Urothelium cell line (cell line): ENCODE measurements around the gene DOK6.

Source experiments
- DNase-seq: peaks from one replicate; pipeline ENCODE4 v3.0.0; 2011; ENCODE audit warnings: low spot score, mixed read lengths
- FAIRE-seq: peaks from 2 replicates; lab custom pipeline; 2011; peaks lifted over from hg19 to GRCh38; lab: Jason Lieb, UNC

DOK6 gene

GRCh38 chr18:69529151-69529550 lies 128.5 kb downstream of the DOK6 start:
- no peak for DNase-seq
- no peak for FAIRE-seq

GRCh38 chr18:69531973-69532372 lies 131.3 kb downstream of the DOK6 start:
- DNase-seq (no peak), FAIRE-seq (no peak)

DNA sequence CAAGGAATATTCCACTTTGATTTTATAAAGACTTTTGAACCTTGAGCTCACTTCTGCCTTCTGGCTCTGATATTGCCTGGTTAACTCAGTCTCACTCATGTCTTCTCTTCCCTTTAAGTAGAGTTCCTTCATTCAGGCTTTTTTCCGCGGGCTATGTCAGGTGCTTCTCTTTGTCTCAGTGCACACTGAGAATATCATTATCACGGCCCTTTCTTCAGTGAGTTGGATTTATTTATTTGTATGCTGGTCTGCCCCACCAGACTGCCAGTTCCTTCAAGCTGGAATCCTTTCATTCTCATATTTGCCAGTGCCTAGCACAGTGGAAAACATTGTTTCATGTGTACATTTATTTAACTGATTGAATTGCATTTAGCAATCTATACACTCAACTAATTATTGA lies 136.5 kb downstream of the DOK6 start:
- DNase-seq = no peak
- FAIRE-seq = no peak

DNA sequence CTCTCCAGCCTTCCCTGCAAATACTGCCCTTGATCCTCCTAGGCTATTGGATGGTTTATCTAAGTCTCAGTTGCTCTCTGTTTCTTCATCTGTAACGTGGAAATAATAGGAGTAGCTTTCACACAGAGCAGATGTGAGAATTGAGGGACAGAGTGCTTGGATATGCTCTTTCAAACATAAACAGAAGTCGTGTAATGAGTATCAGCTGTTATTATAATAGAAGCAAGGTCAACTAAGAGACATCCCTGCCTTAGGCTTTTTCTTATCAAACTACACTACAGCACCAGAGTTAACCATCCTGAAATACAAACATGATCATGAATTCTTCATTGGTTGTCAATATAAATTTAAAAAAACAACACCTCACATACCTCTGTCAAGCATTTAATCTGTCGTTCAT lies 138.2 kb downstream of the DOK6 start:
- no peak for FAIRE-seq
- no peak for DNase-seq

DNA sequence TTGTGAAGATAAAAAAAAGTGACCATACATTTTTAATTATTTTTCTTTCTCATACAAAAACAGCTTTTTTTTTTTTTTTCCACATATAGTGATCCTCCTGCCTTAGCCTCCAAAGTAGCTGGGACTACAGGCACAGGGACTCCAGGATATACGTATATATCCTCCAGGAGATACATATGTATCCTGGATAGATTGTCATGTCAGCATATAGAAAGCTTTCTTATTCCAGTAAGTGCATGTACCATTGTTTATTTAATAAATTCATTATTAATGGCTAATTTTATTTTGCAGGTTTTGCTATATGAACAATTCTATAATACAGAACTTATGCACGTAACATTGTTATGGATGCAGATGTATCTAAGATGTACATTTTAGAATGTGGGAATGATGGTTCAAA lies 138.7 kb downstream of the DOK6 start:
- FAIRE-seq = no peak
- no peak for DNase-seq

GRCh38 chr18:69556228-69556627 lies 155.5 kb downstream of the DOK6 start:
- DNase-seq = no peak
- FAIRE-seq = no peak

GRCh38 chr18:69557282-69557681 lies 156.6 kb downstream of the DOK6 start:
- DNase-seq (no peak), FAIRE-seq (no peak)

DNA sequence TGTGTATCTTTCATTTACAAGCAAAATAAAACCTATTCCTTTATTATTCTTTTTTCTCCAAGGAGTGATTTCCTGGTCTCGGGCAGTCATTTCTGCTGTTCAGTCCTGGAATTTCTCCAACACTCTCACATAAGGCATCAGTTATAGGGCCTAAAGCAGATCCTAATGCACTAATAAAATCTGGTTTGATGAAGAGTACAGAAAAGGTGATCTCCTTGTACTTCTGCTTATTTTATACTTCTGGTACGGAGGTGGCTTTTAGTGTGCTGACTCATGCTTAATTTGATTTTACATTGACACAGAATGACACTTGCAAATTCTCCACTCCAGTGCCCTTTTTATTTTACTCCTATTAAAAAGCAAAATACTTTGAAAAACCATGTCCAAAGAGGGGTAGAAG lies 157.4 kb downstream of the DOK6 start:
- FAIRE-seq (no peak), DNase-seq (no peak)

GRCh38 chr18:69559604-69560003 lies 158.9 kb downstream of the DOK6 start:
- DNase-seq (no peak), FAIRE-seq (no peak)

DNA sequence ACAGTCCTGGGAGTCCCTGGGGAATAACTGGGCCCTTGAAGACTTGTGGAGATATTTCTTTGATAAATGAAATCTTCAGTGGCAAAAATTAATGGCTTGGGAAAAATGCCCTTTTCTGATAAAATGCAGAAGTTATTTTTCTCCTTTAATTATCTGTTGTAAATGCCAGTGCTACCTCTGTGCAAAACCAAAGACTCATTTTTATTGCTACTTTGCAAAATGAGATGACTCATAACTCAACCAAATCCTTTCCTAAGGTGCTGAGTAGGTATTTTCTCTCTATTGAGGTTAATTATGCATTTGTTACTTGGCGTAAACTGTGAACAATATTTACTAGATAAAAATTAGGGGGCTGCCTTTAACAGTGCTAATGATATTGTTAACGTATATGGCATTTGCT lies 163.9 kb downstream of the DOK6 start:
- FAIRE-seq (no peak), DNase-seq (no peak)

- FAIRE-seq (no peak), DNase-seq (no peak)
Measured at GRCh38 chr18:69567813-69568488, 167.3 kb downstream of the DOK6 start.

DNA sequence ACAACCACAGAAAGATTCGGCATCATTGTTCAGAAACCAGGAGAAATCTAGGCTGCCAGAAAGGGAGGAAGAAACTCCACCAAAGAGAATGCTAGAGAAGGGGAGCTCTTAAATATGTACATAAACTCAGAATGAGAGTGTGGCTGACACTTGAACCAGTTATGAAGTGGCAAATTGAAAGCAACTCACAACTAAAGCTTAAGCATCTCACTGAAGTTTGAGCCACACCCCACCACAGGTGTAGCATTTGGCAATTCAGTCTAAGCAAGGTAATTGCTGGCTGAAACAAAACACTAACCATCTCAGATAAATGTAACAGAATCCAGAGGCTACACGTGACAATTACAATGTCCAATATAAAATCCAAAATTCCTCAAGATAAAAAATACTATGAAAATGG lies 168.4 kb downstream of the DOK6 start:
- DNase-seq = no peak

DNA sequence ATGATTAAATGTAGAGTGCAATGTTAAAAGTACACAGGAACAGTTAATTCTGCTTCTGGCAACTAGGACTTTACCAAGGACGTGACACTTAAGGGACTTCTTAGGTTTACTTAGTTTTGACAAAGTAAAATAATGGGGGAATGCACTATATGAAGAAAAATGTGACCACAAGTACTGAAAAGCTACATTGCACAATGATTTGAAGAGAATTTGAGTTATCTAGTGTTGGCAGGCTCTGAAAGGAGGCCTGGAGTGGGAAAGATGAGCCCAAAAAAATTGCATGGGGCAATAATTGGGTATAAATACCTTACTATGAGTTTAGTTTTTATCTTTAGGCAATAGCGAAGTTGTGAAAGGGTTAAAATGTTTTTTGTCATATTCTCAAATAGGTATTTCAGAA lies 173.7 kb downstream of the DOK6 start:
- FAIRE-seq = no peak
- no peak for DNase-seq

More for the DNA sequence above, 168.4 kb downstream of the DOK6 start:
- FAIRE-seq = no peak

DNA sequence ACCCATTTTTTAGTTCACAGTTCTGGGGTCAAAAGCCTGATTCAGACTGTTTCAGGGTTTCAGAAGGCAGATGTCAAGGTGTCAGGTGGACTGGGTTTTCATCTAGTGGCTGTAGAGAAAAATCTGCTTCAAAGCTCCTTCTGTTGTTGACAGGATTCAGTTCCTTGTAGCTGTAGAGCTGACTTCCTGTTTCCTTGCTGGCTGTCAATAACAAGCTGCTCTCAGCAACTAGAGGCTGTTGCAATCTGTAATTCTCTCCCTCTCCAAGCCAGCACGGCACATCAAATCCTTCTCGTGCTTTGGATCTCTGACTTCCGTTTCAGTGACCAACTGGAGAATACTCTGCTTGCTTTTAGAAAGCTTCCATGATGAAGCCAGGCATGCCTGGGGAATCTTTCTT lies 179.4 kb downstream of the DOK6 start:
- DNase-seq = no peak
- no peak for FAIRE-seq

DNA sequence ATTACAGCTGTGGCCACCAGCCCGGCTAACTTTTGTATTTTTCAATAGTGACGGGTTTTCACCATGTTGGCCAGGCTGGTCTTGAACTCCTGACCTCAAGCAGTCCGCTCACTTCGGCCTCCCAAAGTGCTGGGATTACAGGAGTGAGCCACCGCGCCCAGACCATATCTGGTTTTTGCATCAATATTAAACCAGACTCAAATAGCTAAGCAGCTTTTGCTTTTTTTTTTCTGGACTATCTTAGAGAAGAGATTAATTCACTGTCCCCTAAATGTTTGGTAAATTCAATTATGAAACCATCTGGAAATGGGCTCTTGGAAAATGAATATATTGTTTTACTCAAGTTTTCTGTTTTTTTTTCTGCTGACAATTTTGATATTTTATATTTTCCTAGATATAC lies 183.7 kb downstream of the DOK6 start:
- DNase-seq (no peak), FAIRE-seq (no peak)

DNA sequence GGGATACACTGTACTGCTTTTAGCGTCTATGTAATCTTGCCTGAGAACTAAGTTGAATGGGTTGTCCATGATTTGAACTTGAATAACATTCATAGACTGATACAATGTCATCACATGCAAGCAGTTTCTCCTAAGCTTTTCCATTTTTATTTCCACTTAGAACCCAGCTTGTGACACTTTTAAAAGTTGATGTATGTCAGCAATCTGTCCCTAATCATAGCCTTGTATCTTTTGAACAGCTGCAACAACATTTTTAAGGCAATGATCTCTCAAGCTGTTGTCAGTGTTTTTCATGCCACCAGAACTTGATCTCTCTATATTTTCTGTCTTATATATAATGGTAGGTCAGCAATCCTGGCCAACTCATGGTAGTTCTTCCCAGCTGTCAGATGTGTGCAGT lies 185.0 kb downstream of the DOK6 start:
- no peak for FAIRE-seq
- no peak for DNase-seq

GRCh38 chr18:69586537-69586936 lies 185.8 kb downstream of the DOK6 start:
- DNase-seq (no peak), FAIRE-seq (no peak)

GRCh38 chr18:69588301-69588700 lies 187.6 kb downstream of the DOK6 start:
- FAIRE-seq = no peak
- DNase-seq = no peak

GRCh38 chr18:69590150-69590549 lies 189.5 kb downstream of the DOK6 start:
- no peak for FAIRE-seq

GRCh38 chr18:69596345-69596744 lies 195.7 kb downstream of the DOK6 start:
- FAIRE-seq = no peak
- no peak for DNase-seq

More at GRCh38 chr18:69590150-69590549, 189.5 kb downstream of the DOK6 start:
- DNase-seq = no peak

DNA sequence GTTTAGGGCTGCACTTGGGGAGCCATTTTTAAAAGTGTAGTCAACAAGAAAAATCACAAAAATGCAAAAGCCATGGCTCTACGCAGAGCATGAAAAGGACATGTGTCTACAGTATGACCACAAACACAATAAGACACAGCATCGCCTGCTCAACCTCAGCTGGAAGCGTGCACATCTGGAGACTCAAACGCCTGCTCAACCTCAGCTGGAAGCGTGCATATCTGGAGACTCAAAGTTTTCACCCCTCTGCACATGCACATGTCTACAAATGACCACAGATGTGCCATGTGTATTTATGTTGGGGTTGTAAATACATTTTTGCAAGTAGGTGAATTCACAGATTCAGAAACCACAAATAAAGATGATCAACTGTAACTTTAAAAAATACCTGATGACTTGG lies 196.9 kb downstream of the DOK6 start:
- DNase-seq (no peak), FAIRE-seq (no peak)

DNA sequence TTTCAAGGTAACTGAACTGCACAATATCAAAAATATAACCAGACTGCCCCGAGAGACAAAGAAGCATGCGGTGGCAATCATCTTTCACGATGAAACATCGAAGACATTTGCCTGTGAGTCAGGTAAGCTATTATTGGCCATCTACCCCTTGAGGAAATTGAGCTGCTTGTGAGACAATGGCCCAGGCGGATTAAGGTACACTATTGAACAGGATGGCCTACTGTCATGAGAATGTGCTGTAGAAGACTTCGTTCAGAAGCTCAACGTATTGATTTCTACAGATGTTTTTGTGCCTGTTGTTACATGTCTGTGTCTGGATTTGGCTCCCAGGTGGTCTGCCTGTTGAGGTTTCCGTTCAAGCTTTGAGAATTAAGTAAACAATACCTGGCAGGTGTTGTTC lies 198.7 kb downstream of the DOK6 start:
- FAIRE-seq (no peak), DNase-seq (no peak)

GRCh38 chr18:69612242-69612641 lies 211.6 kb downstream of the DOK6 start:
- FAIRE-seq (no peak), DNase-seq (no peak)
